Central memory CD8-positive, alpha-beta T cell (primary cell): ENCODE measurements around the gene TTYH3.
"Not testable (repeated sequence)": the region's sequence is repeated elsewhere in the genome, so short reads cannot be mapped to it uniquely, and the experiment has no call there.

Source experiments
- ATAC-seq: fragments of 150-1000 bp; cut with Tn5 transposase; replicated peaks from 2 replicates; pipeline ENCODE4 v1.10.0; 2022; ENCODE audit warnings: mild to moderate bottlenecking, moderate FRiP score, moderate number of reproducible peaks; ENCODE audit not compliant: poor library complexity, severe bottlenecking; ENCODE audit errors: extremely low read depth
- DNase-seq, 2 donors: peaks; one replicate each; pipeline ENCODE4 v3.0.0; 2021; ENCODE audit warnings: low spot score in 2 of 2
- H3K27ac Mint-ChIP-seq: one replicate; pipeline ENCODE4 v1.8.0; 2022; ENCODE audit warnings: low read depth, mild to moderate bottlenecking, moderate library complexity, mixed read lengths
- H3K27me3 Mint-ChIP-seq: one replicate; pipeline ENCODE4 v1.8.0; 2022; ENCODE audit warnings: mixed read lengths
- H3K36me3 Mint-ChIP-seq: one replicate; pipeline ENCODE4 v1.8.0; 2022; ENCODE audit warnings: mild to moderate bottlenecking, moderate library complexity, mixed read lengths; ENCODE audit not compliant: insufficient read depth
- H3K4me1 Mint-ChIP-seq: one replicate; pipeline ENCODE4 v1.8.0; 2022; ENCODE audit warnings: mixed read lengths
- H3K4me3 Mint-ChIP-seq: one replicate; pipeline ENCODE4 v1.8.0; 2022; ENCODE audit warnings: mild to moderate bottlenecking, moderate library complexity, mixed read lengths
- H3K9me3 Mint-ChIP-seq: one replicate; pipeline ENCODE4 v1.8.0; 2022; ENCODE audit warnings: mixed read lengths

Gene TTYH3

DNA sequence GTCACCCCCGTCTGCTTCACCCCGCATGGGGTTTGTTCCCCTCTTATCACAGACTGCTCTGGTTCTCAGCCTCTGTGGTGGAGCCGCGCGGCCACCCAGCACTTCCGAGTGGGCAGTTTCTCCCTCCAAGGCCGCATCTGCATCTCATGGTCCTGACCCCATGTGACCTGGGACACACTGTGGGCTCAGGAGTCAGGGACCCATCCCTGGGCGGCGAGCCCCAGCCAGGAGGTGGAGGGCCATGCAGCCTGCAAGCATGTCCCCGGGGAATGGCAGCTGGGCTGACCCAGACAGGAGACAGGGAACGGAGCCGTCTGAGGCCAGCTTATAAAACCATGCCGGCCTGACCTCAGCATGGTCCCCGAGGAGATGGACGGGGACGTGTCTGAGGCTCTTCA, 25.2 kb upstream of the TTYH3 start:
- Mint-ChIP-seq H3K36me3 (peaks cover 4% of the 10 kb centered on the region), H3K27ac (no peak overlapping the region), H3K9me3 (no peaks in the 10 kb centered on the region), H3K4me3 (no peak overlapping the region), H3K27me3 (no peaks in the 10 kb centered on the region), H3K4me1 (peaks cover 5% of the 10 kb centered on the region)
- no peak for DNase-seq
- no peak for ATAC-seq

- Mint-ChIP-seq H3K36me3 (peaks cover 2% of the 10 kb centered on the region), H3K4me1 (peaks cover 5% of the 10 kb centered on the region), H3K27ac (no peak overlapping the region), H3K27me3 (no peaks in the 10 kb centered on the region), H3K9me3 (no peaks in the 10 kb centered on the region), H3K4me3 (no peak overlapping the region)
- no peak for DNase-seq
- no peak for ATAC-seq
Observed at GRCh38 chr7:2607122-2607922, 24.5 kb upstream of the TTYH3 start.

- Mint-ChIP-seq H3K36me3 (no peaks in the 10 kb centered on the region), H3K4me3 (no peak overlapping the region), H3K27ac (no peak overlapping the region), H3K27me3 (no peaks in the 10 kb centered on the region), H3K4me1 (peaks cover 5% of the 10 kb centered on the region), H3K9me3 (no peaks in the 10 kb centered on the region)
- DNase-seq (no peak), ATAC-seq (no peak)
Observed at GRCh38 chr7:2607923-2608904, 23.6 kb upstream of the TTYH3 start.

DNA sequence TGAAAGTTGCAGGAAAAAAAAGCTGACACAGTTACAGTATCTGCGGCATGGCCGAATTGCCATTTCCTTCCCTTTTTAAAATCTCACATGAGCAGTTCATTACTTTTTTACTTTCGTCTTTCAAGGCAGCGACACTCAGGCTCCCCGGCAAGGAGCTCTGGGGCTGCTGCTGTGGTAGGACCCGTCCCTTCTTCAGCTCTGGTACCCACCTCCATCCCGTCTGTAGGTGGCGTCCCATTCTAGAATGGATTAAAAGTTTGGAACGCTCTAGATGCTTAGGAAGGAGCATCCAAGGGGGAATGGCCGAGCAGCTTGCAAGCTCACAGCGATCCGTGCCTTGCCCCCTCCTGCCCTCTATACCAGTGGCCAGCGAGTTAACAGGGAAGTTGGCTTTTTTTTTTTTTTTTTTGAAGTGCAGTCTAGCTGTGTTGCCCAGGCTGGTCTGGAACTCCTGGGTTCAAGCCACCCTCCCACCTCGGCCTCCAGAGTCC, 22.8 kb upstream of the TTYH3 start:
- Mint-ChIP-seq H3K36me3 (no peaks in the 10 kb centered on the region), H3K9me3 (no peaks in the 10 kb centered on the region), H3K4me1 (peaks cover 5% of the 10 kb centered on the region), H3K27ac (no peak overlapping the region), H3K27me3 (no peaks in the 10 kb centered on the region), H3K4me3 (no peak overlapping the region)
- ATAC-seq (peak; percentile 36), DNase-seq (no peak)

DNA sequence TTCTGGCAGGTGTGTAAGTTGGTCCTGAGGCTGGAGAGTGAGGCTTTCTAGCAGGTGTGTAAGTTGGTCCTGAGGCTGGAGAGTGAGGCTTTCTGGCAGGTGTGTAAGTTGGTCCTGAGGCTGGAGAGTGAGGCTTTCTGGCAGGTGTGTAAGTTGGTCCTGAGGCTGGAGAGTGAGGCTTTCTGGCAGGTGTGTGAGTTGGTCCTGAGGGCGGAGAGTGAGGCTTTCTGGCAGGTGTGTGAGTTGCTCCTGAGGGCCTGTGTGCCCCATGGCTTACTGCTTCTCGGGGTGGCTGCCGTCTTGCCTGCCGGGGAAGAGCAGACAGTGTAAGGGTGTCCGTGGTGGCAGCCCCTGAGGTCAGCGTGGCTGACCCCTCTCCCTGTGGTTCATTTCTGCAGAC, 22.1 kb upstream of the TTYH3 start:
- not testable (repeated sequence) for ATAC-seq, H3K4me3 Mint-ChIP-seq, H3K27ac Mint-ChIP-seq, H3K4me1 Mint-ChIP-seq, H3K36me3 Mint-ChIP-seq, H3K9me3 Mint-ChIP-seq, DNase-seq, H3K27me3 Mint-ChIP-seq

GRCh38 chr7:2610466-2610865, 21.3 kb upstream of the TTYH3 start:
- H3K27me3 Mint-ChIP-seq: no peaks in the 10 kb centered on the region
- no peak overlapping the region for H3K4me3 Mint-ChIP-seq
- H3K27ac Mint-ChIP-seq: no peak overlapping the region
- peaks cover 5% of the 10 kb centered on the region for H3K4me1 Mint-ChIP-seq
- no peak for ATAC-seq
- no peaks in the 10 kb centered on the region for H3K36me3 Mint-ChIP-seq
- no peaks in the 10 kb centered on the region for H3K9me3 Mint-ChIP-seq
- DNase-seq: no peak

GRCh38 chr7:2610898-2611297, 20.9 kb upstream of the TTYH3 start:
- ATAC-seq: no peak
- H3K27ac Mint-ChIP-seq: no peak overlapping the region
- no peaks in the 10 kb centered on the region for H3K9me3 Mint-ChIP-seq
- no peak overlapping the region for H3K4me3 Mint-ChIP-seq
- H3K36me3 Mint-ChIP-seq: no peaks in the 10 kb centered on the region
- peaks cover 5% of the 10 kb centered on the region for H3K4me1 Mint-ChIP-seq
- H3K27me3 Mint-ChIP-seq: no peaks in the 10 kb centered on the region
- no peak for DNase-seq

DNA sequence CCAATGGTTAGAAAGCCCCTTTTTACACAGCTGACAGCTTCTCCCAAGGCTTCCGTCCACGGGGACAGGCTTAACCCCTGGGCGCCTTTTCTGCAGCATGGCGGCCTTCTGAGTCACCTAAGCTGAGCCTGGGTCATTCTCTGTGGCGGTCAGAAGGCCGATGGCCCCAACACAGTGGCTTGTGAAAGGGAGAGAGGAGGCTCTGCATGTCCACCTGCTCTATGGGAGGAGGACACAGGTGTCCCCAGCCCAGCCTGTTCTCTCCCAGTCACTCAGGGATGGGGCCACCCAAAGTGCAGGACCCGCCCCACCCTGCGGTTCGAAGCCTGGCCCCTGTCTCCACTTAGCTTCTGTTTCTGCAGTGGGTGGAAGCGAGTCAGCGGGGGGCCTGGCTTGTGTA, 20.4 kb upstream of the TTYH3 start:
- Mint-ChIP-seq H3K27me3 (no peaks in the 10 kb centered on the region), H3K9me3 (no peaks in the 10 kb centered on the region), H3K27ac (no peak overlapping the region), H3K4me3 (no peak overlapping the region), H3K4me1 (peaks cover 5% of the 10 kb centered on the region), H3K36me3 (no peaks in the 10 kb centered on the region)
- DNase-seq (no peak), ATAC-seq (no peak)

DNA sequence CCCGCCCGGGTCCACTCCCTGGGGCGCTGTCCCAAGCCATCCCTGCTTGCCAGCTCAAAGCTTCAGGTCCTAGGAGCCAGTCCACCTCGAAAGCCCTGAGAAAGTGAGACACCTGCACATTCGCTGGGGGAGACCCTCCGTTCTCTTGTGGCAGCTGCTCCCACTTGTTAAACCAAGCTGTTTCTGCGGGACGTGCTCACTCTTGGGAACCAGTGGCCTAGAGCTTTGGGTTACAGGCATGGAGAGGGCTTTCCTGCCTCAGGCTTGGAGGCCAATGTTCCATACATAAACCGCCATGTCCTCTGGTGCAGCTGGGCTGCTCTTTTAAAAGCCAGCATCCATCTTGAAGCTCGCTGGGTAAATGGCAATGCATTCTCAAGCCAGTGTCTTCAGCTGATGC, 19.9 kb upstream of the TTYH3 start:
- Mint-ChIP-seq H3K4me3 (no peak overlapping the region), H3K27ac (no peak overlapping the region), H3K4me1 (peaks cover 5% of the 10 kb centered on the region), H3K36me3 (no peaks in the 10 kb centered on the region), H3K27me3 (no peaks in the 10 kb centered on the region), H3K9me3 (no peaks in the 10 kb centered on the region)
- DNase-seq: no peak
- ATAC-seq: no peak

GRCh38 chr7:2612445-2613097, 19.2 kb upstream of the TTYH3 start:
- H3K9me3 Mint-ChIP-seq: no peaks in the 10 kb centered on the region
- no peaks in the 10 kb centered on the region for H3K27me3 Mint-ChIP-seq
- no peak overlapping the region for H3K4me3 Mint-ChIP-seq
- no peak for ATAC-seq
- peaks cover 6% of the 10 kb centered on the region for H3K4me1 Mint-ChIP-seq
- no peak overlapping the region for H3K27ac Mint-ChIP-seq
- H3K36me3 Mint-ChIP-seq: no peaks in the 10 kb centered on the region
- no peak for DNase-seq

DNA sequence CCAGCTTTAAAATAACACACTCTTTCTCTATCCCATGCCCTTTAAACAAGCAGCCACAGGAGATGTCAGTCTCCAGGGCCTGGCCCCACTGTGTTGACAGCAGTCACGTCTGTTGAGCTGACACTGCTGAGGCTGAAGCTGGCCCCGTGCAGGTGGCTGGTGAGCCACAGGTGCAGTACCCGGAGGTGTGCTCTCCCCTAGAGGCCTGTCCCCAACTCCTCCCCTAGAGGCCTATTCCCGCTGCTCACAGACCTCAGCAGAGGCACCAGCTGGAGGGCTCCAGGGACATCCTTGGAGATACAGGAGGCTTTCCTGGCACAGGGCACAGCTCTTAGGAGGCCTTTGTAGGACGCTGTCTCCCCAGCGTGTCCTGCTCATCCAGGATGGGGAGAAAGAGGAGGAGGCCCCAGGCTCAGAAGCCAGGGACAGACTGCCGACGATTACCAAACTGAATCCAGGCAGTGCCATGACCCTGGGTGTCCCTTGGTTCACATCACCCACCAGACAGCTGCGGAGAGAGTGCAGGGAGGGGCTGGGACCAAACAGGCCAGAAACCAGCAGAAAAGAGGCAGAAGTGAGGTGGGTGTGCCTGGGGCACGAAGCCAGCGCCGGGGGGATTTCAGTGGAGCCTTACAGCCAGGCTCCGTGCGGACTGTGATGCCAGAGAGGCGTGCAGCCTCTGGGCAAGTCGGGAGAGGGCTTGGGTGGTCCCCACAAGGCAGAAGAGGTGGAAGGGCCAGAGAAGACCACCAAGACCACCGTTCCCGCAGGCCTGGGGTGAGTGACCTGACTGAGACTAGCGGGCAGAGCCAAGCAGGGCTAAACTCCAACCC, 18.5 kb upstream of the TTYH3 start:
- DNase-seq: no peak
- Mint-ChIP-seq H3K4me1 (peaks cover 8% of the 10 kb centered on the region), H3K9me3 (no peaks in the 10 kb centered on the region), H3K4me3 (no peak overlapping the region), H3K27me3 (no peaks in the 10 kb centered on the region), H3K27ac (no peak overlapping the region), H3K36me3 (no peaks in the 10 kb centered on the region)
- ATAC-seq: no peak
